ENCODE data around the gene GDPD3. TPM values are rescaled to one million over a fixed set of nuclear protein-coding genes. Genes with fewer than 3 reads are reported as not detected.
A peak's percentile ranks its signal among the peaks of the same experiment; 100 is the strongest.

GDPD3 gene
- total RNA-seq, 1 experiment from 2014 or later = 3.8 TPM

DNA sequence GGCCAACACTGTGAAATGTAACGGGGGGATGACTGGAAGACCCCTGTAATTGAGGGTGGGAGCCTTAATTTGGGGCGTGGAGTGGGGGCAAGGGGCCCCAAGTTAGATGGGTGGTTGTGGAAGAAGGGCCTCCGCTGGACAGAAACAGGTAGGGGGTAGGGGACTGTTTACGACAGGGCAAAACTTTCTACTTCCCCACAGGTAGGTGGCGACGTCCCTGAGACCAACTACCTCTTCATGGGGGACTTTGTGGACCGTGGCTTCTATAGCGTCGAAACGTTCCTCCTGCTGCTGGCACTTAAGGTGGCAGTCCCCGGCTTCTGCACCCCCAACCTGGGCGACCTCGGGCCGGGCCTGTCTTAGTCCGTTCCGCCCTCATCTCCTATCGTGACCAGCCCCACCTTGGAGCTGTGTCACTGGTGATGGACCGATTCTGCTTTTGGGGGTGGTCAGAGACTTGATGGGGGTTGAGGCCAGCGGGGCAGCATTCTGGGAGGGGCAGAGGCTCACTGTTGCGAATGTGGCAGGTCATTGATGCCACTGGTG lies 30.7 kb downstream of the GDPD3 start:
- TF ChIP-seq, protein P1, sequence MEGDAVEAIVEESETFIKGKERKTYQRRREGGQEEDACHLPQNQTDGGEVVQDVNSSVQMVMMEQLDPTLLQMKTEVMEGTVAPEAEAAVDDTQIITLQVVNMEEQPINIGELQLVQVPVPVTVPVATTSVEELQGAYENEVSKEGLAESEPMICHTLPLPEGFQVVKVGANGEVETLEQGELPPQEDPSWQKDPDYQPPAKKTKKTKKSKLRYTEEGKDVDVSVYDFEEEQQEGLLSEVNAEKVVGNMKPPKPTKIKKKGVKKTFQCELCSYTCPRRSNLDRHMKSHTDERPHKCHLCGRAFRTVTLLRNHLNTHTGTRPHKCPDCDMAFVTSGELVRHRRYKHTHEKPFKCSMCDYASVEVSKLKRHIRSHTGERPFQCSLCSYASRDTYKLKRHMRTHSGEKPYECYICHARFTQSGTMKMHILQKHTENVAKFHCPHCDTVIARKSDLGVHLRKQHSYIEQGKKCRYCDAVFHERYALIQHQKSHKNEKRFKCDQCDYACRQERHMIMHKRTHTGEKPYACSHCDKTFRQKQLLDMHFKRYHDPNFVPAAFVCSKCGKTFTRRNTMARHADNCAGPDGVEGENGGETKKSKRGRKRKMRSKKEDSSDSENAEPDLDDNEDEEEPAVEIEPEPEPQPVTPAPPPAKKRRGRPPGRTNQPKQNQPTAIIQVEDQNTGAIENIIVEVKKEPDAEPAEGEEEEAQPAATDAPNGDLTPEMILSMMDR (conservative IDR thresholded peaks at IDR 0.05) = peak; percentile 48; the same call in 2 of the 3 replicates
- Histone ChIP-seq H3K56ac (ENCODE audit: insufficient read length, low read depth, low read length) (no peak overlapping the region), H3K4me2 (ENCODE audit: insufficient read depth, insufficient read length, low read length) (no peak overlapping the region), H4K8ac (replicated peaks; ENCODE audit: insufficient read length, low read depth, low read length) (no peak overlapping the region), H3K9me3 (ENCODE audit: control insufficient read depth, low read depth, low read length) (no peaks in the 10 kb centered on the region), H3K79me2 (ENCODE audit: insufficient read depth, low read length) (peaks cover 5% of the 10 kb centered on the region; the same call in 1 of the 2 replicates), H2BK20ac (ENCODE audit: low read depth, low read length, poor library complexity, severe bottlenecking) (no peak overlapping the region), H2BK15ac (ENCODE audit: low read depth, low read length) (no peak overlapping the region), H3K23me2 (ENCODE audit: insufficient read length, low read depth, low read length, poor library complexity, severe bottlenecking) (no peaks in the 10 kb centered on the region), H4K20me1 (ENCODE audit: control insufficient read depth, insufficient read depth, insufficient read length) (no peaks in the 10 kb centered on the region), H3K79me1 (ENCODE audit: insufficient read depth, low read depth, low read length, poor library complexity, severe bottlenecking) (peaks cover 3% of the 10 kb centered on the region), H2BK120ac (ENCODE audit: low read depth, low read length, poor library complexity, severe bottlenecking) (no peak overlapping the region), H2BK5ac (ENCODE audit: insufficient read length, low read length) (no peak overlapping the region), H2BK12ac (ENCODE audit: insufficient read length, low read depth, low read length) (no peak overlapping the region), H4K91ac (ENCODE audit: insufficient read length, low read depth, low read length) (no peak overlapping the region), H2AK5ac (ENCODE audit: insufficient read length, low read length) (no peak overlapping the region), H3K27ac (ENCODE audit: insufficient read length, low read depth, low read length) (no peak overlapping the region), H3K4me1 (ENCODE audit: insufficient read depth, low read length) (no peaks in the 10 kb centered on the region), H2AFZ (ENCODE audit: low read length) (no peak overlapping the region), H3K23ac (ENCODE audit: insufficient read length, low read depth, low read length) (no peak overlapping the region), H4K5ac (ENCODE audit: insufficient read length, low read depth, low read length) (no peak overlapping the region), H3K27me3 (ENCODE audit: insufficient read depth, low read length) (no peaks in the 10 kb centered on the region), H3K9ac (ENCODE audit: extremely low read depth, insufficient read length, low read length) (no peak overlapping the region), H3T11ph (ENCODE audit: low read length) (no peak overlapping the region), H3K14ac (ENCODE audit: insufficient read depth, low read length) (no peak overlapping the region), H3K4ac (ENCODE audit: low read depth, low read length) (no peak overlapping the region), H3K18ac (ENCODE audit: insufficient read length, low read depth, low read length) (no peak overlapping the region)
- Mint-ChIP-seq H3K36me3 (ENCODE audit: insufficient read depth in 1 of 3, low read depth in 3 of 3) (peaks cover 49 to 78% (median 74%) of the 10 kb centered on the region in 3 experiments), H3K27me3 (ENCODE audit: low read depth) (0 out of 2 replicates have a peak, but pooled peaks cover 2% of the 10 kb centered on the region), H3K4me1 (no peaks in the 10 kb centered on the region), H3K4me3 (no peak overlapping the region), H3K27ac (0 out of 7 replicates have a peak overlapping the region, but pooled peaks of 1 of the 3 experiments have one; percentile 18), H3K9me3 (no peaks in the 10 kb centered on the region)
- no CpG with 5 or more reads among the region's 20 CpGs for WGBS (ENCODE audit: extremely low coverage, insufficient read length, low lambda C conversion rate)
- no peak for DNase-seq

Measured in H9 (cell line).